ENCODE results near the gene RUNX2. TPM values are rescaled to one million over a fixed set of nuclear protein-coding genes. Genes with fewer than 3 reads are reported as not detected.

RUNX2 gene
- total RNA-seq, 2 experiments from 2014 or later: 8.0 to 9.3 TPM

DNA sequence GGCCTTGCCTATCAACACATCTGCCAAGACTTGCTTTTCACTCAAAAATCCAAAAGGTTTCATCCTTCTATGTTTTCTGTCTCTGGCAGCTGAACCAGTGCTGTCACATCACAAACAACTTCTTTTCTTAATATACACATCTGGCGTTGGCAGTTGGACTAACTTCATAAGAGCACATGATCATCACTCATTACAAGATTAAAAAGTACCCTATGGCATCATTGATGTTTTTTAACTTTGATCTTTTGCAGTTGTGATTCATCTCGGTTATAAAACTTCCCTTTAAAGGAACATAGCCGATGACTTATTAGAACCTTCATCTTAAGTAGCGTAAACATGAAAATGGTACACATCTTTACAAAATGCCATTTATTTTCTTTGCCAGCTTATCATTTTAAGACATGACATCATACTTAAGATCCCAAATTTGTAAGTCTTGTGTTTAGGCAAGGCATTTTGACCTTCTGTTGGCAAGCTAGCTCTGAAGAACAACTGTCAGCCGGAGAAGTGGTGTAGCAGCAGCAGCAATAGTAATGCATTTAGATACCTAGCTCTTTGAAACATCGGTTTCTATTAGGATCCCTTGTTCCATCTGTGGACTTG, 113.8 kb downstream of the RUNX2 start:
- ChIA-PET POLR2A (interaction anchor here (1.0 kb wide), 1 partner anchor 53 kb away, joined by 4 read pairs; no protein-coding TSS in a partner anchor), CTCF (interaction anchor here (1.4 to 1.9 kb wide), 2 partner anchors 10 to 36 kb away, joined by 4 to 5 read pairs; no protein-coding TSS in a partner anchor)
- H3K4me1 Mint-ChIP-seq (ENCODE audit: low read depth): peaks cover 63% of the 10 kb centered on the region
- H3K27ac Mint-ChIP-seq: peak overlapping the region; percentile 58
- no peaks in the 10 kb centered on the region for H3K9me3 Mint-ChIP-seq
- DNase-seq (no peak), ATAC-seq (peak; percentile 48)
- no peak for TF ChIP-seq CTCF (IDR thresholded peaks at IDR 0.05)
- peaks cover 58% of the 10 kb centered on the region for H3K36me3 Mint-ChIP-seq (ENCODE audit: low read depth)
- no peaks in the 10 kb centered on the region for H3K27me3 Mint-ChIP-seq
- intact Hi-C loops (cut with micrococcal nuclease): no loop called here
- H3K4me3 Mint-ChIP-seq: no peak overlapping the region

GRCh38 chr6:45442716-45443115, 114.6 kb downstream of the RUNX2 start:
- ChIA-PET POLR2A (interaction anchor here (1.0 kb wide), 1 partner anchor 53 kb away, joined by 4 read pairs; no protein-coding TSS in a partner anchor), CTCF (interaction anchor here (1.2 to 1.9 kb wide), 3 partner anchors 11 to 35 kb away, joined by 3 to 5 read pairs (median 4); no protein-coding TSS in a partner anchor)
- no peaks in the 10 kb centered on the region for H3K9me3 Mint-ChIP-seq
- intact Hi-C loops (cut with micrococcal nuclease): no loop called here
- ATAC-seq (no peak), DNase-seq (no peak)
- no peak overlapping the region for H3K4me3 Mint-ChIP-seq
- peaks cover 54% of the 10 kb centered on the region for H3K36me3 Mint-ChIP-seq (ENCODE audit: low read depth)
- peaks cover 57% of the 10 kb centered on the region for H3K4me1 Mint-ChIP-seq (ENCODE audit: low read depth)
- no peaks in the 10 kb centered on the region for H3K27me3 Mint-ChIP-seq
- H3K27ac Mint-ChIP-seq: peak overlapping the region; percentile 46
- no peak for TF ChIP-seq CTCF (IDR thresholded peaks at IDR 0.05)

DNA sequence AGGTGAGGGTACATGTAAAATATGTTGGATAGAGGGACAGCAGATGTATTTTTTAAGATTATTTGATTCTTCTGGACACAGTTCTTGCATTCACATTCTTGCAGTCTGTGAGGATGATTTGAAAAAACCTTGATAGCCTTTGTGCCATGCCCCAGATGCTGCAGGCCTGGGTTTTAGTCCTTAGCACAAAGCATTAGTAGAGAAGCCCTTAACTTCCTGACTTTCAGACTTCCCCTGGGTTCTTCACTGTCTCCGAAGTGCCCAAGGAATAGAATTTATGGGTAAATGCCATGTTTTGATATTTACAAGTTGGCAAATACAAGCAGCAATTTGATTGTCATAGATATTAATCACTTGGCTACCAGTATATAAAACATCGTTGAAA, 117.2 kb downstream of the RUNX2 start:
- Mint-ChIP-seq H3K4me3 (no peak overlapping the region), H3K9me3 (no peaks in the 10 kb centered on the region), H3K27ac (peak overlapping the region; percentile 70), H3K36me3 (ENCODE audit: low read depth) (peaks cover 39% of the 10 kb centered on the region), H3K27me3 (no peaks in the 10 kb centered on the region), H3K4me1 (ENCODE audit: low read depth) (peaks cover 53% of the 10 kb centered on the region)
- CTCF ChIA-PET: no interaction called here
- intact Hi-C loops (cut with micrococcal nuclease): no loop called here
- no peak for TF ChIP-seq CTCF (IDR thresholded peaks at IDR 0.05)
- DNase-seq (no peak), ATAC-seq (no peak)
- POLR2A ChIA-PET: interaction anchor here (1.0 to 1.1 kb wide), 2 partner anchors 23 to 44 kb away, joined by 3 read pairs; no protein-coding TSS in a partner anchor

- DNase-seq (peak; percentile 49), ATAC-seq (peak; percentile 53)
- intact Hi-C loops (cut with micrococcal nuclease): no loop called here
- Mint-ChIP-seq H3K27me3 (no peaks in the 10 kb centered on the region), H3K36me3 (ENCODE audit: low read depth) (peaks cover 39% of the 10 kb centered on the region), H3K27ac (peak overlapping the region; percentile 70), H3K9me3 (no peaks in the 10 kb centered on the region), H3K4me1 (ENCODE audit: low read depth) (peaks cover 59% of the 10 kb centered on the region), H3K4me3 (no peak overlapping the region)
- TF ChIP-seq CTCF (IDR thresholded peaks at IDR 0.05): no peak
- CTCF ChIA-PET: no interaction called here
- POLR2A ChIA-PET: interaction anchor here (0.6 to 1.0 kb wide), 2 partner anchors 43 to 47 kb away, joined by 3 to 4 read pairs; no protein-coding TSS in a partner anchor
Observed at GRCh38 chr6:45445749-45446549, 117.8 kb downstream of the RUNX2 start.

- H3K27me3 Mint-ChIP-seq: no peaks in the 10 kb centered on the region
- intact Hi-C loops (cut with micrococcal nuclease): no loop called here
- DNase-seq: no peak
- H3K4me1 Mint-ChIP-seq (ENCODE audit: low read depth): peaks cover 64% of the 10 kb centered on the region
- H3K9me3 Mint-ChIP-seq: no peaks in the 10 kb centered on the region
- ChIA-PET CTCF (no interaction called here), POLR2A (no interaction called here)
- no peak for TF ChIP-seq CTCF (IDR thresholded peaks at IDR 0.05)
- H3K4me3 Mint-ChIP-seq: no peak overlapping the region
- no peak for ATAC-seq
- no peak overlapping the region for H3K27ac Mint-ChIP-seq
- H3K36me3 Mint-ChIP-seq (ENCODE audit: low read depth): peaks cover 40% of the 10 kb centered on the region
Observed at GRCh38 chr6:45447005-45447404, 118.9 kb downstream of the RUNX2 start.
